GM18868 (cell line): ENCODE data around the gene RGS6.
A peak's percentile ranks its signal among the peaks of the same experiment; 100 is the strongest.
"Not testable (repeated sequence)": the region's sequence is repeated elsewhere in the genome, so short reads cannot be mapped to it uniquely, and the experiment has no call there.

ENCODE experiments used
- ATAC-seq: cut with Tn5 transposase; IDR thresholded peaks from one replicate; pipeline ENCODE4 v1.9.1; 2021; ENCODE audit warnings: mild to moderate bottlenecking, moderate library complexity; ENCODE audit not compliant: unreplicated experiment

RGS6 gene

DNA sequence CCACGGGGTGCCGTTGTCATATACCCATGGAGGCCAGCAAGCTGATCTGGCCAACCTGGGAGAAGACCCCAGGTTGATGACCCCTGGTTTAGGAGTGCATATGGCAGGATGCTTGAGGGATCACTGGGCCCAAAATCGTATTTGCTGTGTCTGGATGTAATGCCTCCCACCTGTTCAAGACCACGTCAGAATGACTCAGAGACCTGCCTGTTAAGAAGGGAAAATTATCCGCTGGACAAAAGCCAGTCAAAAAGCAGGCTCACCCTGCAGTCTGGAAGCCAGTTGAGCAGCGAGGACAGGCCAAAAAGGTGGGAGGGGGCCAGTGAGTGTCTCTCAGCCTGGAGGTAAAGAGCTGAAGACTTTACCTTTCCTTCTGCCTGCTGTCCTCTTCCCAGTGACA, 512.5 kb downstream of the RGS6 start:
- no peak for ATAC-seq

DNA sequence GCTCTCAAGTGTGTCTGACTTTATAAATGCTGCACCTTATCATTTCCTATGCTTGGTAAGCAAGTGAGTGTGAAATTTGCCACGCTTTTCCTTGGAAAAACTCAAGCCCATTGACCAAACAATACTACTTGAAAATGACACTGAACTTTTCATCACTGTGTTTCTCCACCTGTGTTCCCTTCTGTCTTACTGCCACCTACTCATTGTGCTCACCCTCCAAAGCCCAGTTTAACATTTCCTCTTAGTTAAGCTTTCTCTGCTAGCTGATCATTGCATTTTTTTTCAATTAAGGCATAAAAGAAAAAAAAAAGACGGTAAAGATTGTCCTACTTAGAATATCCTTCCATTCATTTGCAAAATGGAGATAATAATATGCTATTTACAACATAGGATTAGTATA, 516.0 kb downstream of the RGS6 start:
- ATAC-seq = no peak

DNA sequence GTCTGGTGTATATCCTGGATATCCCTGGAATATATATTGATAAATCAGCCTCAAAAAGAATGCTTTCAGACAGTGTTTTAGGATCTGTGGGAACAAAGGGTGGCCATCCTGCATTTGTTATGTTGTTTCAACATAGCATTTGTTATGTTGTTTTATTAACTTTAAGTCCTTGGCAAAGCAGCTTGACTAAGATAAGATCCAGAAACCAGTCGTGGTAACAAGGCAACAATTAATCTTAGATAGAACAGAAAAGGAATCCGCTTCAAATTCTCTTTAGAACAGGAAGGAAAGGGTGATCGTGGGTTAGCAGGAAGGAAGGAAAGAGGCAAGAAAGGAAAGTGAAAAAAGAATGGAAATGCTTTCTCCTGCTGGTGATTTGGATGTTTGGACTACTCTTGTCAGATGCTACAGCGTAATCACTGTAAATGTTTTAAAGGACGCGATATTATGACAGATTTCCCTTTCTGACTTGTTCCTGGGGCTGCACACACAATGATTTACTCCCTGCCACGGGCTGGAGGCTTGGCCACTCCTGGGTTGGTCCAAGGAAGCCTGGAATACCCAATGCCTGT, 518.3 kb downstream of the RGS6 start:
- no peak for ATAC-seq

DNA sequence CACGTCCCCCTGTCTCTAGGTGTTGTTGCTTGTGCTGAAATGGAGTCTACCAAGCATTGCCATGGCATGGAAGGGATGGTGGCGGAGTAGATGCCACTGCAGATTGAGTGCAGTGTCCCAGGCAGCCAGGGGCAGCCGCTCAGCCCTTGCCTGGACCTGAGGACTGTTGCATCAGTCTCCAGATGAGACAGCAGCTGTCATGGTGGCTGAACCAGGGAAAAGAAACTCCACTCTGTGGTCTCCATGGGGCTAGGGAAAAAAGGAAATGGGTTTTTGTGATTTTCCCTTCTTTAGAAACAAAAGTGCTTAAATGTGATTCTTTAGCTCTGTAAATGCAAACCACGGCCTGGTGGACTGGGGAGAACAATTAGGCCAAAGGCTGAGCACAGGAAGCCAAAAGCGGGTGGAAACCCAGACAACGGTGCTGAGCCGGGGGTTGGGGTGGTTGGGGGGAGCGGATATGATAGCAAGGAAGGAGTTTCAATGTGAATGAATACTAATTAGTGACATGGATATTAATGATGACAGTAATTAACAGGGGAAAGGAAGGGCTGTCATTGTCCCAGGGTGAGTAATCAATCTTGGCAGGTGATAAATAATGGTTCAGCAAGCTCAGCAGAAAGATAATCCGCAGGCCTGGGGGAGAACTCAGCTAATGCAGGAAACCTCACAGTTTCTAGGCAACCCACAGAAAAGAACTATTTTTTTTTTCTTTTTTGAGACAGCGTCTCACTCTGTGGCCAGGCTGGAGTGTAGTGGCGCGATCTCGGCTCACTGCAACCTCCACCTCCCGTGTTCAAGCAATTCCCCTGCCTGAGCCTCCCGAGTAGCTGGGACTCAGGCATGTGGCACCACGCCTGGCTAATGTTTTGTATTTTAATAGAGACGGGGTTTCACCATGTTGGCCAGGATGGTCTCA, 519.1 kb downstream of the RGS6 start:
- peak; percentile 71 for ATAC-seq

DNA sequence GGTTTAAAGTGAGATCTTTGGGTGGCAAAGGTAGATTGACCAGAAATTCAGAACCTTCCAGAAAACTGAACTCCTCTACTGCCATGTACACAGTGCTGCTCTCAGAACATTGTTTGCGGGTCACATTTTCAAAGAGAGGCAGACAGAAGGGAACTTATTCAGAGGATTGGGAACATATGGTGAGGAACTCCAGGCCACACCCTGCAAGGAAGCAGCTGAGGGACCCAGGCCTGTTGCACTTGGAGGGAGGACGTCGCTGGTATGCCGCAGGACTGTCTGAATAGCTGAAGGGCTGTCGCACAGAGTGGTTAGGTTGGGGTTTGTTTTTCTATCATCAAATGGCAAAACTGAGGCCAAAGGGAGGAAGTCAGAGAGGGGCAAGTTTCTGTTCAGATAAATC, 520.5 kb downstream of the RGS6 start:
- no peak for ATAC-seq

DNA sequence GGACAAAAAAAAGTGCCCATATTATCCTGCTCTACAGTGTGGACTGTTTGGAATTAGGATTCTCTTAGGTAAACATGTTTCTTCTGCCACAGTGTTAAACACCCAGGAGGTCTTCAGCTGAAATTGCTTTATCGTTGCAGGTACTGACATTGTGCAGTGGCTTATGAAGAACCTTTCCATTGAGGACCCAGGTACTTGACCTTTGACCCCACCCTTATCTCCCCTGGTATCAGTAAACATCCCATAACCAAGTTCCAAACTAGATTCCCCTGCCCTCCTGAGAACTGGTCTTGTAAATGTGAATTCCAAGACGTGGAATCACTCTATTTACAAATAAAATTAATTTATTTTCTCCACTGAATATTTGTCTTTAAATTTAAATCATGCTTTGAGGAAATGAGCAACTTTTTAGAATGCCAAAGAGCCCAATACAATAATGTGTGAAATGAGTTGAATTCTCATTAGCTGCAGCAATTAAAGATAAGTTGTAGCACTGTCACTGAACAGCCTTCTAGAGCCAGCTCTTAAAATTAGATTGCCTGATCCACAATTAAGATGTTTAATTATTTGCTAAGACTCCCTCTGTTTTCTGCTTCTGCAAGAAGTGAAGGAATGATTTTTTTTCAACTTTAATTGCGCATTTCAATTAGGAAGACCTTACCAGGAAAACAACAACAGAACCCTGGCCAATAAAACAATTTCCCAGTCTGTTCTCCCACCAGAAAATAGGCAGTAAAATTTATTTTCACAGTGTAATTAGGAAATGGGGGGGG, 522.3 kb downstream of the RGS6 start:
- ATAC-seq = no peak

DNA sequence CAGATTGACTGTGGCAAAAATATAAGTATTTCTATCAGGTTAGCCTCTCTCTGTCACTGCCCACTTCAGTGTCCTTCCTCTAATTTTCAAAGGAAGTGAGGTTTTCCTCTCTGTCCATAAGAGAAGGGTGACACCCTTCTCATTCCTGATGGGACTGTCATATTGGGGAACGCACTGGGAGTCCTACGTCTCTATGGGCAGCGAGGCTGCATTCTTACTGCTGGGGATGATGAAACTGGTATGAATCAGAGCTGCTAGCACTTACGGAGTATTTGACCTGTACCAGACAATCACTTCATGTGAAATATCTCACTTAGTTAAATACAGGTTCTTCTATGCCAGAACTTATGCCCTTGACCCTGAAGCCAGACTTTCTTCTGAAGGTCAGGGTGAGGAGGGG, 525.4 kb downstream of the RGS6 start:
- no peak for ATAC-seq

DNA sequence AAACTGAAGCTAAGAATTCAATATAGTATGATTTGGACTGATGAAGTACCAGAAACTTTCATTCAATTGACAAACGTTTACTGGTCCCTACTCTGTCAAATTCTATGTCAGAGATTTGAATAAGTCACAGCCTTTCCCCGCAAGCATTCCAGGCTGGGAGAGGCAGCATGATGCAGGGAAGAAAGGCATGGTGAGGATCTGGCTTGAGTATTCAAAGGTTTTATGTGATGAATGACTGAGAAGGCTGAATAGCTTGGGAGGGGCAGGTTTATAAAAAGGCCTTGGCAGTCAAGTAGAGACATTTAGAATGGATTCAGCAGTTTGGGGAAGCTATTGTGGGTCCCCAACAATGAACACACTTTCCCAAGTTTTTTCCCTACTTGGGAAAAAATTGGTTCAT, 529.8 kb downstream of the RGS6 start:
- no peak for ATAC-seq

DNA sequence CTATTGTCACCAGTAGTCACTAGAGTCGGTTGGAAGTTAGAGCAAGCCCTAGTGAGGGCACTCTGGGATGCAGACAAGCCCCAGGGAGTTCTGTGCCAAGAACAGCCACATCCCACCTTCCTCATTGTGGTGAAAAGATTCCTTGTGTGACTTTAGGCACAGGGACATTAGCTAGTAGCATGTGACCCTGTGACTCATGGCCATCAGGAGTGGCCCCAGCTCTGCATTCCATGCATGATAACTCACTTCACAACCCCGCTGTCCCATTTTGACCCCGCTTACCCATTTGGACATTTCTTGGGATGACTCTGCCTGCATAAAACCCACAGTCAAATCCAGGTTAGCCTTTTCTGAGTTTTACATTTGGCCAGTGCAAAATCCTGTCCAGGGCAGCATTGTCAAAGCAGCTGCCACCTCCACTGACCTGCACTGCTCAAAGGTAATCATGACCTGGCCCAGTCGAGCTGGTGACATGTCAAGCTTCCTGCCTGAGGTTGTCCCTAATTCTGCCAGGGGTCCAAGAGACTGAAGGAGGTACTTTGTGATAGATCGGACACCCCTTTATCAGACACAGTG, 531.1 kb downstream of the RGS6 start:
- no peak for ATAC-seq

DNA sequence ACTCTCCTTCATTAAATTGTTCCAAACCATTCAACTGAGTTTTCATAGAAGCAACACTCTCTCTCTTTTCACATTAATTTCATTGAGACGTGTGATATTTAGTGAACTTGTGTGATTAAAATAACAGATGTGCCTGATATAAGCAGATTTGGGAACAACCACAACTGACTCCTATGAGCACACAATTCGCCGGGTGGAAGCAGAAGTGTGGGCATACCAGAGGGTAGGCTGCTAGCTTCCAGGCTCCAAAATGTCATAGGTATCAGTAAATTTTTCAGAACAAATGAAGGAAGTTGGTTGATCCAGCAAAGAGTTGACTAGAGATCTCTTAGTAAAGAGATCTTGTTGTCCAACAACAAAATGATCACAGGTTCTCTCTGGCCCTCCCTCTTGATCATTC, 532.0 kb downstream of the RGS6 start:
- ATAC-seq = no peak

DNA sequence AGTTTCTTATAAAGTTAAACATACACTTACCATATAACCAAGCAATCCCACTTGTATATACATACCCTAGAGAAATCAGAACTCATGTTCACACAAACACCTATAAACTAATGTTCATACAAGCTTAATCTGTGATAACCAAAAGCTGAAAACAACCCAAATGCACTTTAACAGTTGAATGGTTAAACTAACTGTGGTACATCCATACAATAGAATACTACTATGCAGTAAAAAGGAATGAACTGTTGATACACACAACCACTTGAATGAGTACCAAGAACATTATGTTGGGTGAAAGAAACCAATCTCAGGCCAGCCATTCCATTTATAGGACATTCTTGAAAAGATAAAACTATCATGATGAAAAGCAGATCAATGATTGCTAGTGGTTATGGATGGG, 534.1 kb downstream of the RGS6 start:
- no peak for ATAC-seq

DNA sequence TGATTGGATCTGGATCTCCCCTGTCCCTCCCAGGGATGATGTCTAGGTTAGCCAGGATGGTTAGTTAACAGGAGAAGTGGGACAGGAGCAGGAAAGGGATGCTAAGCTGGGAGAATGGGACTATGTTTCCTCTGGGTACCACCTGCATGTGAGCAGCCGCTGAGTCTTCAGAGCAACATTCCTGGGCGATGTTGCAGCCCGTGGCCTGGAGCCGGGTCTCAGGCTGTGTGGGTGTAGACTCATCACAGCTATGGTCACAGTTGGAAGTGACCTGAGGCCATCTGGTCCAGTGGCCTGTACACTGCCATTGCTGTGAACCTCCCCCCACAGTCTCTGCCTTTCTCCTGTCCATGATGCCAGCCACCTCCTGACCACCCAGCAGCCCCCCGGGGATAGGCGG, 539.1 kb downstream of the RGS6 start:
- no peak for ATAC-seq

DNA sequence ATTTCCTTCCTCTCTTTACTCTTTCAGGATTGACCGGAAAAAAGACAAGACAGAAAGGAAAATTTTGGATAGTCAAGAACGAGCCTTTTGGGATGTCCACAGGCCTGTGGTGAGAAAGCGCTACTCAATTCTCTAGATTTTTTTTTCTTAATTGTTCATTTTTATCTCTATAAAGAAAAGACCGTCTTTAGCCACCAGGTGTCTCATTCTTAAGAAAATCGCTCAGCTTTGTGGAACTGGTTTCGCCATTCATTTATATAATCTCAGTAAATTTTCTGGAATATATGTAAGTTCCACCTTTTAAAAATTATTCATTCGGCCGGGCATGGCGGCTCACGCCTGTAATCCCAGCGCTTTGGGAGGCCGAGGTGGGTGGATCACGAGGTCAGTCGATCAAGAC, 540.6 kb downstream of the RGS6 start:
- ATAC-seq = no peak

DNA sequence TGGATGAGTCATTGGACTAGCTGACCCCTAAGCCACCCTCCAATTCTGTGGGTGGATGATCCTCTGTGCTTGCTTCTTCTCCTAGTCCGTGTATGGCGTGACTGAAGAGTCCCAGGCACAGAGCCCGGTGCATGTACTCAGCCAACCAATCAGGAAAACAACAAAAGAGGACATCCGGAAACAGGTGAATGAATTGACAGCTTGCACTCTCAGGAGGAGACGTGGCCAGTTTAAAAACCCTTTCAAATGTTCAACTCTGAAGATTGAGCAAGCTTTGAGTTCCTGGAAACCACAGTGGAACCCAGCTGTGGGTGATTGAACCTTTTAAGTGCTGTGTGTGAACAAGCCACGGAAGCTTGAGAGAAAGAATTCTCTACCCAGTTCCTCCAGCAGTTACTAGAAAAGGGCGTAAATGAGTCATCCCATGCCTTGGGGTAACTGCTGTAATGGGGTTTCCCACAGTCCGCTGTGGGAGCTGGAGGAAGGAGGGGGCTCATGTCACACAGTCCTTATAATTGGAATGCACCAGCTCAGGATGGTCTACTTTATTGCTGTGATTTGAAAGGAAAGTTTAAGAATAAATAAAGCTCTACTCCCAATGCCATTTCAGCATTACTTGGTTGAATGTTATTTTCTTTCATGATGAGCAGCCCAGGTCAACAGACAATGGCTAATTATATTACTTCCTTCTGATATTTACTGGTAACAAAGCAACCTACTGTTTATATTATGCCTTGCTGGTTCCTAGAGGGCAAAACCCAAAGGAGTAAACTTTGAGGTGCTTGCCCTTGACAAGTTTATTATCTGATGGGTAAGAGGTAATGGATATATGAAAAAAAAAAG, 544.6 kb downstream of the RGS6 start:
- ATAC-seq = peak; percentile 89

DNA sequence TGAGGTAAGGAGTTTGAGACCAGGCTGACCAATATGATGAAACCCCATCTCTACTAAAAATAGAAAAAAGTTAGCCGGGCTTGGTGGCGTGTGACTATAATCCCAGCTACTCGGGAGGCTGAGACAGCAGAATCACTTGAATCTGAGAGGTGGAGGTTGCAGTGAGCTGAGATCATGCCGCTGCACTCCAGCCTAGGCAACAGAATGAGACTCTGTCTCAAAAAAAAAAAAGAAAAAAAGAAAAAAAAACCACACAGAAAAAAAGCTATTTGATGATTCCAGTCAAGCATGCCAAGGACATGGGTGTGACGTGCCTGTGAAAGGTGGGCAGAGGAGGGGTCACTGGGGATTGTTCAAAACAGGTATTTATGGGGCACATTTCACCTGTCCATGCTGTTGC, 545.3 kb downstream of the RGS6 start:
- not testable (repeated sequence) for ATAC-seq

DNA sequence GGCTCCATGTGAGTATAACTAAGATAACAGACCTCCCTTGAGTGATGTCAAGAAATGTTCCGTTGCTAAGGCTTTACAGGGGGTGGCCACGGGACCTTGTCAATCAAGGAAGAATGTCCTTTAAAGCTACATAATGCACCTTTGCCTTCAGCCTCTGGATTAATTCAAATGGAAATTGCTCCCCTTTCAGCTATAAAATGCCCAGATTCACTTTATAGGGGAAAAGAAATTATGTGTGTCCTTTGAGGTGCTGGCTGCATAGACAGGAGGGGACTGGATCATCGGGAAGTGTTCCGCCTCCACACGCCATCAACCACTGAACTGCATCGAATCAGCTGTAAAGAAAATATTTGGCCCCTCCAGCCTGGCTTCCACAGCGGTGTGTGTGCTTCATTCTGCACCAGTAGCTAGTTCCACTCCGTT, 546.3 kb downstream of the RGS6 start:
- no peak for ATAC-seq

DNA sequence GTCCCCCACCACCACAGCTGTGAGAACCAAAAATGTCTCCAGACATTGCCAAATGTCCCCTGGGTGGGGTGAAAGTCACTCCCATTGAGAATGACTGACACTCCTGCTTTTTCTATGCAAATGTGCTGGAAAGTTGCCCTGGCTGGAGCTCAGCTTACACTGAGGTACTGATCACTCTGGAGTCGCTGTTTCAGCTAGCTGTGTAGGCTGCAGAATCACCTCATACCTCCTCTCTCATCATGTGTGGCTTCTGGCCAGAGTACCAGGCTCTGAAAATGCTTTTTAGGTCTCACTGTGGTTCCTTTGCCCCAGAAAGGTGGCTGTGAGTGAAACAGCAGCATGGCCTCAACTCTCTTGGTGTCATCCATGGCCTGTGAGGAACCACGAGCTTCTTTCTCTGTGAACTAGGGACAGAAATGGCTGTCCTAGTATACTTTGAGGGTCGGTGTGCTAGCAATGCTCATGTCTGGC, 547.3 kb downstream of the RGS6 start:
- ATAC-seq = no peak

DNA sequence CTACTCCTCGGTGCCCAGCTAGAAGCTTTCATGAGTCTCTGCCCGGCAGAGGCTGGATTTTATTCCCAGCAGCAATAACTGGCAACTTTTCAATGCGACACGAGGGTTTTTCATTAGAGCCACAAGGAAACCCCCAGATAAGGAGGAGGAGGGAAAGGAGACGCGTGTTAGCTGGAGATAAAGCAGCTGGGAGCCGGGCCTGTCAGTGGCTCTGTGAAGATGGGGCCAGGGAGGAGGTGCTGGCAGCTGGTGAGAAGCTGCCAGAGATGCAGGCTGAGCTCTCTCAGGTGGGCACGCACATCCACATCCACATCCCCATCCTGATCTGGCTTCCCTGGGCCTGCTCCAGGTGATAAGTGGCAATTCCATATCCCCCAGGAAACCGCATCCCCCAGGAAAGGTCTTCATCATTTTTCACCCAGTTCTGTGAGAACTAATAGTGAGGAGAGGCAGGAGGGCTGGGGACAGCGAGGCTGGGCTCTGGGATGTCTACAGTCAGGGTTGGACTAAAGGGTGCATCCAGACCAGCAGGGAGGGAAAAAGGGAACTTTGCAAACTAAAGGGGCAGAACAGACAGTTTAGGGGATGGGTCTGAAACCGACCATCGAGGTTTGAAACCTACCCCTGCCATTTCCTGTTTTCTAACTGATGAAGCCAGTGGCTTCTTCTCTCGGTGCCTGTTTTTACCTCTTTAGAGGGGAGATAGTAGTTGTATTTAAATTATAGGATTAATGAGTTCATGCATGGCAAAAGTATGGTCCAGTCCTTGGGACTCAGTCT, 548.4 kb downstream of the RGS6 start:
- ATAC-seq = no peak

DNA sequence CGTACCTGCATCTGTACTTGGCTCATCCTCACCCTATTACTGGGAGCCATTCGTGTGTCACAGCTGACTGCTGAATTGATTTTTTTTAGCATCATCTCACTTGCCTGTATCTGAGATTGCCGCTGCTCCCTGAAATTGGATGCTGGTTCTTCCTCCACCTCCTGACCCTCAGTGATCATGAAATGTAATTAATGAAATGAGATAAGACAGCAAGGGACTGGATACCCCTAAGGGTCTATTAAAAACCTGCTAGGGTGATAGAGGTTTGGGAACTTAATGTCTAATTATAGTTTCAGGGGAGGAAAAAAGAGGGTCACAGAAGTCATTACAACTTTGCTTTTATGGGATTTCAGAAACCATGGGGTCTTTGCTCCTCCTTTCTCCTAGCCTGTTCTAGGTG, 551.1 kb downstream of the RGS6 start:
- ATAC-seq = no peak

DNA sequence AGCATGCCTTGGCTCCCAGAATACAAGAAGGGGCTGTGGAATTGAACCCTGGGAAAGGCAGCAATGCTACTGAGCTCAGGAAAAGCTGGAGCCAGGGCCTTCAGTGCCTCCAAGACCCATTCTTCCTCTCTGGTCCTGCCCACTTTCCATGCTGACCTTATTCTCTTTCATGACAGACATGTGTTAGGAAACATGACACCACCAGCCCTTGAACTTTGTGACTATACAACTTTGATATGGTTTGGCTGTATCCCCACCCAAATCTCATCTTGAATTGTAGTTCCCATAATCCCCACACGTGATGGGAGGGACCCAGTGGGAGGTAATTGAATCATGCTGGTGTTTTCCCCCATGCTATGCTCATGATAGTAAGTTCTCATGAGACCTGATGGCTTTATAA, 553.5 kb downstream of the RGS6 start:
- no peak for ATAC-seq
